ENCODE measurements around the gene DDX27. TPM values are rescaled to one million over a fixed set of nuclear protein-coding genes. Genes with fewer than 3 reads are reported as not detected.

DDX27 gene
- total RNA-seq, 1 donor from 2014 or later, result 27.8 TPM

- H3K9me3 ChIP-seq, result no peaks in the 10 kb centered on the region
- no peaks in the 10 kb centered on the region for H3K4me1 ChIP-seq
- H3K27me3 ChIP-seq (ENCODE audit: low read depth), result no peaks in the 10 kb centered on the region
- intact Hi-C loops (cut with DNase I), result no loop called here
- no peak for TF ChIP-seq CTCF (IDR thresholded peaks at IDR 0.05)
- ATAC-seq (no peak), DNase-seq (no peak)
- H3K36me3 ChIP-seq, result peaks cover 98% of the 10 kb centered on the region
- H3K4me3 ChIP-seq, result no peak overlapping the region
- H3K27ac ChIP-seq, result no peak overlapping the region
Observed at GRCh38 chr20:49237531-49237930, 18.3 kb downstream of the DDX27 start.

- H3K27me3 ChIP-seq (ENCODE audit: low read depth), result no peaks in the 10 kb centered on the region
- TF ChIP-seq CTCF (IDR thresholded peaks at IDR 0.05), result peak; percentile 60
- DNase-seq (no peak), ATAC-seq (peak; percentile 79 to 84)
- H3K9me3 ChIP-seq, result no peaks in the 10 kb centered on the region
- intact Hi-C loops (cut with DNase I), result no loop called here
- H3K36me3 ChIP-seq, result peaks cover 100% of the 10 kb centered on the region
- H3K4me3 ChIP-seq, result no peak overlapping the region
- peaks cover 35% of the 10 kb centered on the region for H3K4me1 ChIP-seq
- peak overlapping the region; percentile 33 for H3K27ac ChIP-seq
Observed at GRCh38 chr20:49245921-49246740, 26.9 kb downstream of the DDX27 start.

- Histone ChIP-seq H3K9me3 (no peaks in the 10 kb centered on the region), H3K27me3 (ENCODE audit: low read depth) (no peaks in the 10 kb centered on the region), H3K36me3 (peaks cover 100% of the 10 kb centered on the region), H3K4me1 (peaks cover 35% of the 10 kb centered on the region), H3K27ac (peak overlapping the region; percentile 33), H3K4me3 (no peak overlapping the region)
- ATAC-seq, result no peak
- no peak for TF ChIP-seq CTCF (IDR thresholded peaks at IDR 0.05)
- DNase-seq, result no peak
- intact Hi-C loops (cut with DNase I), result no loop called here
Observed at GRCh38 chr20:49247169-49247723, 28.0 kb downstream of the DDX27 start.

- TF ChIP-seq CTCF (IDR thresholded peaks at IDR 0.05), result no peak
- intact Hi-C loops (cut with DNase I), result no loop called here
- peaks cover 100% of the 10 kb centered on the region for H3K36me3 ChIP-seq
- ATAC-seq (no peak), DNase-seq (no peak)
- no peaks in the 10 kb centered on the region for H3K27me3 ChIP-seq (ENCODE audit: low read depth)
- peak overlapping the region; percentile 33 for H3K27ac ChIP-seq
- no peaks in the 10 kb centered on the region for H3K9me3 ChIP-seq
- no peak overlapping the region for H3K4me3 ChIP-seq
- peaks cover 35% of the 10 kb centered on the region for H3K4me1 ChIP-seq
Observed at GRCh38 chr20:49247792-49248191, 28.6 kb downstream of the DDX27 start.

GRCh38 chr20:49248301-49248700, 29.1 kb downstream of the DDX27 start:
- Histone ChIP-seq H3K36me3 (peaks cover 100% of the 10 kb centered on the region), H3K4me3 (no peak overlapping the region), H3K27me3 (ENCODE audit: low read depth) (no peaks in the 10 kb centered on the region), H3K9me3 (no peaks in the 10 kb centered on the region), H3K27ac (peak overlapping the region; percentile 31), H3K4me1 (peaks cover 35% of the 10 kb centered on the region)
- DNase-seq (no peak), ATAC-seq (no peak)
- TF ChIP-seq CTCF (IDR thresholded peaks at IDR 0.05), result no peak
- intact Hi-C loops (cut with DNase I), result no loop called here

Measured in lower lobe of right lung (tissue), 2 donors.